OCI-LY1 (cell line): Measurements from ENCODE around the gene RSPH1.

Experiments used
- CTCF ChIP-seq: fragments of 200-600 bp; sonication (generic), shearing (Covaris generic); IDR thresholded peaks from 2 replicates; pipeline ENCODE4 v1.5.1; 2017; ENCODE audit warnings: mild to moderate bottlenecking, antibody characterized with exemption, low read length, moderate library complexity, mixed read lengths
- EZH2 ChIP-seq: fragments of 200-600 bp; sonication (generic), shearing (Covaris generic); IDR thresholded peaks from 2 replicates; pipeline ENCODE4 v1.8.0; 2017; ENCODE audit warnings: borderline replicate concordance, mixed run types, mild to moderate bottlenecking, antibody characterized with exemption, low read length, moderate library complexity, mixed read lengths

GRCh38 chr21:42495765-42496119 is 282 bp downstream of the RSPH1 start:
- TF ChIP-seq EZH2 (no peak), CTCF (no peak)
